HG02852 (cell line): Measurements from ENCODE around the gene RAMP1.
"Not testable (repeated sequence)": the region's sequence is repeated elsewhere in the genome, so short reads cannot be mapped to it uniquely, and the experiment has no call there.

ENCODE experiments used
- ATAC-seq: cut with Tn5 transposase; IDR thresholded peaks from one replicate; pipeline ENCODE4 v1.9.1; 2021; ENCODE audit warnings: mild to moderate bottlenecking, moderate library complexity; ENCODE audit not compliant: unreplicated experiment

The RAMP1 gene

DNA sequence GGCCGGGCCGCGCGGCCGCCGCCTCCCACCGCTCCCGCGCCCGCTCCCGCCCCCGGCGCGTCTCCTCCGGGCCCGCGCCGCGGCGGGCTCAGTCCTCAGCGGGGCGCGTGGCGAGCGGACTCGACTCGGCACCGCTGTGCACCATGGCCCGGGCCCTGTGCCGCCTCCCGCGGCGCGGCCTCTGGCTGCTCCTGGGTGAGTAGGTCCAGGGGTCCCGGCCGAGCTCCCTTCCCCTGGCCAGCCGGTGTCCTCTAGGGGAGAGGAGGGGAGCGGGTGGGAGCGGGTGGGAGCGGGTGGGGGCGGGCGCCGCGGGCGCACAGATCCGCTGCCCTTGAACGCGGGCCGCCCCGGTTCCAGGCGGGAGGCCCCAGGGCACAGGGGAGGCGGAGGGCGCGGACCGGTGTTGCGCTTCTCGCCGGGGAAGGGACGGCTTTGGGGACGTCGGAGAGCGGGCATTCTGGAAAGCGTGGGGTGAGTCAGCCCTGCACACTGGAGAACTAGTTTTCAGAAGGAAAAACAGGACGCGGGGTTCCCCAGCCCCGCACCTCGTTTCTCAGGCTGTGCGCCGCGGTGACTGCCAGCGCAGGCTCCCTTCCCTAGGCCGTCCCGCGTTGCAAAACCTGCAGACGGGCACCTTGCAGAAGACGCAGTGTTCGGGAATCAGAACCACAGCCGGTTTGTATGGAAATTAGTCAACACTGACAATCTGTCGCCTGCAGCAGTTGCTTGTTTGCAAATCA, at the start of gene RAMP1:
TSS of gene RAMP1 (plus strand) at position 91 of the 740 bp plus-strand sequence. CDS start at position 144, 53 bp downstream.
- no peak for ATAC-seq

- ATAC-seq, result no peak
Measured at GRCh38 chr2:237815637-237816036, 43.8 kb upstream of the RAMP1 start.

DNA sequence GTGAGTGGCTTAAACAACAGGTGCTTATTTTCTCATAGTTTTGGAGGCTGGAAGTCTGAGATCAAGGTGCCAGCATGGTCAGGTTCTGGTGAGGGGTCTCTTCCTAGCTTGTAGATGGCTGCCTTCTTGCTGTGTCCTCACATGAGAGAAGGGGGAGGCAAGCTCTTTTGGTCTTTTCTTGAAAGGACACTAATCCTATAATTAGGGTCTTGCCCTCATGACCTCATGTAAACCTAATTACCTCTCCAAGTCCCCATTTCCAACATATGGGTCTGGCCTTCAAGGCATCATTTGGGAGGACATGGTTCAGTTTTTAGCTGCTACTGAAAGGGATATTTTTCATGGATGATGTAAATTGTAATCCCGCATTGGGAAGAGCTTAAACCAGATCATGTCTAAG, 42.9 kb upstream of the RAMP1 start:
- ATAC-seq, result no peak

- no peak for ATAC-seq
Measured at GRCh38 chr2:237818066-237818473, 41.4 kb upstream of the RAMP1 start.

DNA sequence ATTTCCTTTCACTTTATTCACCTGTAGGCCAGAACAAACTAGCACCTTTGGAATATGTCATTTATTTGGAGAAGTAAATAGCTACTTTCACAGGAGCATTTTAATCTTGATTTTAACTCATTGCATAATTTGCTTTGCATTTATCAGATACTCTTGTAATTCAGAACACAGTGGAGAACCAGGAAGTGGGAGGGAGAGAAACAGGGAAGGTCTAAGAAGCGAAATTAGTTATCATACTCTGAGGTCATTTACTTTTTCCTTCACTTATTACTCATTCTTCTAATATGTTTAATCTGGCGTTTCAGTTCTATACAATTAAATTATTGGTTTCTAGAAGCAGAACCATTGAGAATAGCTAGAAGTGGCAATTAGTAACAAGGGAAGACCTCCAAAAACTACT, 40.2 kb upstream of the RAMP1 start:
- no peak for ATAC-seq

DNA sequence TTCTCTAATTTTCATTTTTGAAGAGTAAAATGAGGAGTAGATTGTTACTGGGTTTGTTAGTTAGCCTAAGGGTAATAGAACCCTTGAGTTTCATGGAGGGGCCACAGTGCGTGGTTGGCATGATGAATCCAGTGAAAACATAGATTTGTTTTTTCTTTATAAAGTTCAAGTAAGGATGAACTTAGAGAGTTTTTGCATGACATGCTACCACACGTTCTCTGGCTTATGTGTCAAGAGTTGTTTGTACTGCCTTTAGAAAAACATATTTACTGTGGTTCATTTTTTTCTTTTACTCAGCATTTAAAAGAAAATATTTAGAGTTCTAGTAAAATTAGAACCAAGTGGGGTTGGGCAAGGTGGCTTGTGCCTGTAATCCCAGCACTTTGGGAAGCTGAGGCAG, 39.0 kb upstream of the RAMP1 start:
- no peak for ATAC-seq

GRCh38 chr2:237823544-237823943, 35.9 kb upstream of the RAMP1 start:
- ATAC-seq, result no peak

GRCh38 chr2:237824085-237824484, 35.3 kb upstream of the RAMP1 start:
- ATAC-seq, result no peak

DNA sequence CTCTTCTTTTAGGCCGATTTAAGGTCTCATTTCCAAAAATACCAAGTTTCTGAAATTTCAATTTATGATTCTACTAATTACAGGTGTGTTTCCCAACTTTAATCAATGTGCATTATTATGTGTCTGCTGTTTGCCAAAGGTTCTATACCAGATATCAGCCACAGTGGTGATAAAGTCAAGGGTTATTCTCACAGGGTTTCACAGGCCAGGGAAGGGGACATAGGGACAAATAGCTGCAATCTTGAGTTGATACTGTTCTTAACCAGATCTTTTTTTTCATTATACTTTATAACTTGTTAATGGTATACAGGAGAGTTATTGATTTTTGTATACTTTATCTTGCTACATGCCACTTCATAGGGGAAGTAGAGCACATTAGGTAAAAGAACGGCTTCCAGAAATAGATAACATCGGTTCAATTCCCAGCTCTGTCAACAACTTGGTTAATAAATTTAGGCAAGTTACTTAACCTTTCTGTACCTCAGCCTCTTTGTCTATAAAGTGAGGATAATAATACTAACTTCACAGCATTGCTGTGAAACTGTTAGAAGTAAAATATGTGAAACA, 31.9 kb upstream of the RAMP1 start:
- no peak for ATAC-seq

GRCh38 chr2:237830522-237830921, 28.9 kb upstream of the RAMP1 start:
- ATAC-seq, result no peak

DNA sequence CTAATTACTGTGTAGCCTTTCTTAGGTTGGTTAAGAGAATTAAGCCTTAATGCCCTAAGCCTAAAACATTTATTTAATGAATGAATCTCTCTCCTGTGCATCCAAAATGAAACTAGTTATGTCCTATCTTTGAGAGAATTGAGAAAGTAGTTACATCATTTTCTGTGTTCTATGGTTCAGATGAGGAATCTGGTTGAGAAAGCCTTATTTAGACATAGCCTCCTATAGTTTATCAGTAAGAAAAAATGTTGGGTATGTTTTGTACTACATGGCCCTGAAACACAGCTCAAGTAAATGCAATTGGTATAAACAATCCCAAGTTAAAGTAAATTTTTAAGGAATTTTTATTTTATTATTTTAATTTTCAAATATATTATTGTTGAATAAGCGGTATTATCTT, 25.9 kb upstream of the RAMP1 start:
- ATAC-seq, result no peak

- ATAC-seq, result no peak
Measured at GRCh38 chr2:237835372-237835771, 24.1 kb upstream of the RAMP1 start.

DNA sequence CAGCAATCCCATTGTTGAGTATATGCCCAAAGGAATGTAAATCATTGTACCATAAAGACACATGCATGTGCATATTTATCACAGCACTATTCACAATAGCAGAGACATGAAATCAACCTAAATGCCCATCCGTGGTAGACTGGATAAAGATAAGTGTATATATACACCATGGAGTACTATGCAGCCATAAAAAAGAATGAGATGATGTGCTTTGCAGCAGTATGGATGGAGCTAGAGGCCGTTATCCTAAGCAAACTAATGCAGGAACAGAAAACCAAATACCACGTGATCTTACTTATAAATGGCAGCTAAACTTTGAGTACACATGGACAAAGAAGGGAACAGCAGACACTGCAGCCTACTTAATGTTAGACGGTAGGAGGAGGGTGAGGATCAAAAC, 18.4 kb upstream of the RAMP1 start:
- ATAC-seq, result no peak

DNA sequence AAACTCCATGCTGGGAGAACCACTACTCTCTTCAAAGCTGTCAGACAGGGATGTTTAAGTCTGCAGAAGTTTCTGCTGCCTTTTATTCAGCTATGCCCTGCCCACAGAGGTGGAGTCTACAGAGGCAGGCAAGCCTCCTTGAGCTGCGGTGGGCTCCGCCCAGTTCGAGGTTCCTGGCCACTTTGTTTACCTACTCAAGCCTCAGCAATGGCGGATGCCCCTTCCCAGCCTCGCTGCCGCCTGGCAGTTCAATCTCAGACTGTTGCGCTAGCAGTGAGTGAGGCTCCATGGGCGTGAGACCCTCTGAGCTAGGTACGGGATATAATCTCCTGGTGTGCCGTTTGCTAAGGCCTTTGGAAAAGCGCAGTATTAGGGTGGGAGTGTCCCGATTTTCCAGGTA, 10.5 kb upstream of the RAMP1 start:
- ATAC-seq, result not testable (repeated sequence)

DNA sequence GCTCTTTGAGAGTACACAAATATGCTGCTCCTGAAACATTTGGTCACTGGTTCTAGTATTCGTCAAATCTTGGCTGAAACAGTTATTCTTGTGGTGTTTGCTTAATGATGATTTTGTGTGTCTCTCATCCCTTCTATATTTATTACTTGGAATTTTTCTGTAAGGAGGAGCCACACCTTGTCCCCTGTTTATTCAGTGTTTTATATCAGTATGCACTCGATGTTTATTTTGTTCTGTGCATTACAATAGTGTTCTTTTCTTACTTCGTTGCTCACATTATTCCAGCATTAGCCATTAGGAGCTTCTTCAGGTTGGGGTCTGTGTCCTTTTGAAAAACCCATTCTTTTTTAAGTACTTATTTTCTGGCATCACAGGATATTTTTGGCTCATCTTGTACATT, 5.1 kb upstream of the RAMP1 start:
- no peak for ATAC-seq

GRCh38 chr2:237857791-237858190, 1.6 kb upstream of the RAMP1 start:
- no peak for ATAC-seq

GRCh38 chr2:237858294-237859081, 935 bp upstream of the RAMP1 start:
- ATAC-seq, result no peak

DNA sequence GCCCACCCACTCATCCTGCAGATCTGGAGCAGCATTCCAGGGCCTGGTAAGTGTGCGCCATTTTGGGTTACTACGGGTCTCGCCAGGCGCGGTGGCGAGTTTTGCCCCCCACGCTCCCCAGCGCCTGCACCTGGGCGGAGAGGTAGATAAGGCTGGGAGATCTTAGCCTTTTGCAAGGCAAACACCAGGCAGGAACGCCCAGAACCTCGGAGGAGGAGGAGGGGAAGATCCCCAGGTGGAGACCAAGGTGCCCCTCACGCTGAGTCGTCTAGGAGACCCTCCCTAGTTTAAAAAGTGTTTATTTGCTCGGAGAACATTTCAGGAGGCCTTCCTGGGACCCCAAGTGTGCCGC, 365 bp upstream of the RAMP1 start:
- ATAC-seq, result no peak

- ATAC-seq, result no peak
Measured at GRCh38 chr2:237860273-237860935, 981 bp downstream of the RAMP1 start.

GRCh38 chr2:237861875-237862527, 2.6 kb downstream of the RAMP1 start:
- no peak for ATAC-seq

GRCh38 chr2:237862528-237862895, 3.1 kb downstream of the RAMP1 start:
- ATAC-seq, result no peak
